Heart right ventricle (tissue), 16 donors: ENCODE measurements around the gene NEDD4L. TPM values are rescaled to one million over a fixed set of nuclear protein-coding genes. Genes with fewer than 3 reads are reported as not detected.

Experiments used
- ATAC-seq, 8 donors: fragments of 200-7000 bp; cut with Tn5 transposase; one replicate each; pipeline ENCODE4 v1.9.1; 2020; ENCODE audit warnings: mild to moderate bottlenecking in 8 of 8, moderate library complexity in 8 of 8, moderate number of reproducible peaks in 1 of 8
- DNase-seq, 2 donors: peaks; one replicate each; pipeline ENCODE4 v3.0.0-alpha.2; 2020
- H3K27ac ChIP-seq, 10 donors: fragments of 200-600 bp; sonication (generic) in 2 of 10; one replicate each; pipeline versions ENCODE4 v1.5.0 to v1.8.0; 2020 to 2022; ENCODE audit warnings: mild to moderate bottlenecking in 3 of 10
- H3K27me3 ChIP-seq, 7 donors: fragments of 200-600 bp; one replicate each; pipeline ENCODE4 v1.8.0; 2021 to 2022; ENCODE audit warnings: mild to moderate bottlenecking in 2 of 7
- H3K36me3 ChIP-seq, 9 donors: fragments of 200-600 bp; sonication (generic) in 1 of 9; one replicate each; pipeline versions ENCODE4 v1.5.0 to v1.8.0; 2020 to 2022; ENCODE audit warnings: mild to moderate bottlenecking in 2 of 9
- H3K4me1 ChIP-seq, 9 donors: fragments of 200-600 bp; sonication (generic) in 1 of 9; one replicate each; pipeline versions ENCODE4 v1.5.0 to v1.8.0; 2020 to 2022; ENCODE audit warnings: mild to moderate bottlenecking in 4 of 9
- H3K4me3 ChIP-seq, 10 donors: fragments of 200-600 bp; sonication (generic) in 2 of 10; one replicate each; pipeline versions ENCODE4 v1.5.0 to v1.8.0; 2020 to 2022; ENCODE audit warnings: mild to moderate bottlenecking in 7 of 10, moderate library complexity in 2 of 10
- H3K9me3 ChIP-seq, 11 donors: fragments of 200-600 bp in 10 of 11; sonication (generic) in 2 of 11; one replicate each; pipeline versions ENCODE4 v1.5.0 to v1.8.0; 2013 to 2022; ENCODE audit warnings: mild to moderate bottlenecking in 2 of 11, control low read depth in 1 of 11, moderate library complexity in 1 of 11
- CTCF ChIP-seq, 9 donors: fragments of 200-600 bp; sonication (generic) in 2 of 9; IDR thresholded peaks; one replicate each; pipeline versions ENCODE4 v1.5.0 to v1.8.0; 2021 to 2022; ENCODE audit warnings: antibody characterized with exemption in 9 of 9, mild to moderate bottlenecking in 5 of 9, moderate library complexity in 1 of 9
- WGBS, 2 donors: extraction: QIAGEN DNeasy Blood & Tissue Kit; methylation state at CpG; one replicate each; pipeline ENCODE4 v1.1.7; 2013; ENCODE audit warnings: inconsistent platforms in 1 of 2; 5-methylcytosine and 5-hydroxymethylcytosine counted together
- intact Hi-C, 10 donors: fragments of 100-400 bp; cut with DNase I; formaldehyde crosslinking; loops; one replicate each; pipeline versions ENCODE4 v1.11.1 to v1.14.2; 2022
- polyA plus RNA-seq, 2 donors: library from polyadenylated mRNA; stranded (reverse); fragments of 200-250 nt; gene quantifications; one replicate each; pipeline ENCODE4 v1.2.3, GENCODE V29; 2013
- total RNA-seq, 10 donors: library from RNA; stranded (reverse); fragmentation: NEBNext Ultra II Directional in 3 of 10; extraction: Animal tissue kit (Norgen Biotek cat#: 25700) in 3 of 10; gene quantifications; one replicate each; pipeline versions ENCODE4 v1.2.1 to v1.2.4, GENCODE V29; 2021 to 2023
- donor health status: Arrhythmogenic right ventricular cardiomyopathy.
- donor health status: ischemic (EF 13 %, LVEDD 7.1; RV severe dilation, severe dysfunction).
- donor health status: healthy with polysubstance abuse.
- donor health status: DM: no; HTN: yes; CAD: no.
- donor health status: DM: no; HTN: no; CAD: no.
- donor health status: ischemic (EF 25% LVEDD 6.9; RV normal size, moderate dysfunction).
- donor health status: ischemic (EF 25% LVEDD 5.7; RV mildly dilated, moderate dysfunction).
- donor health status: healthy.
- donor health status: DM: yes; HTN: yes; CAD: no.
- donor health status: Ischemic cardiomyopathy.
- donor health status: ischemic (EF 35%, LVEDD 5.7; RV mildly dilated, moderate dysfunction).
- donor health status: nonischemic (EF 11% LVEDD 7.7; RV severe dilation, severe dysfunction).
- donor health status: DM: yes; HTN: yes; CAD: no.
- donor health status: PGD.
- donor health status: ischemic (EF 29% LVEDD 5.4; RV normal size, mild dysfunction).
- donor health status: nonischemic (EF 23%, LVEDD 6.1; RV moderate dilation, normal function).

NEDD4L gene
- total and polyA plus RNA-seq, 12 donors, result 9.6 to 67.1 (median 49.4) TPM

GRCh38 chr18:58367425-58368140 lies 323.6 kb downstream of the NEDD4L start:
- WGBS, 2 donors, result 95 to 97% methylated on average over 9 of the region's 9 CpGs

GRCh38 chr18:58369616-58370015 lies 325.6 kb downstream of the NEDD4L start:
- DNase-seq (no peak), ATAC-seq (peak in 1 of 8 donors; percentile 48)
- H3K27me3 ChIP-seq, result no peaks in the 10 kb centered on the region
- no peak overlapping the region for H3K27ac ChIP-seq
- no peak overlapping the region for H3K4me3 ChIP-seq
- H3K4me1 ChIP-seq, result no peaks in the 10 kb centered on the region
- intact Hi-C loops, result no loop called here
- H3K36me3 ChIP-seq, result peaks cover 0 to 97% (median 11%) of the 10 kb centered on the region in 9 donors
- no peak for TF ChIP-seq CTCF (IDR thresholded peaks at IDR 0.05)
- WGBS, 2 donors, result 97 to 99% methylated on average over 8 to 10 of the region's 10 CpGs
- no peaks in the 10 kb centered on the region for H3K9me3 ChIP-seq

More at GRCh38 chr18:58367425-58368140, 323.6 kb downstream of the NEDD4L start:
- no peak for TF ChIP-seq CTCF (IDR thresholded peaks at IDR 0.05)
- Histone ChIP-seq H3K36me3 (peaks cover 0 to 89% (median 11%) of the 10 kb centered on the region in 9 donors), H3K27me3 (no peaks in the 10 kb centered on the region), H3K4me1 (peaks cover 0 to 4% (median 0%) of the 10 kb centered on the region in 9 donors), H3K4me3 (no peak overlapping the region), H3K27ac (no peak overlapping the region), H3K9me3 (no peaks in the 10 kb centered on the region)
- no peak for DNase-seq
- intact Hi-C loops, result no loop called here
- ATAC-seq, result no peak

- WGBS, 2 donors, result 95 to 96% methylated on average over 10 of the region's 10 CpGs
- DNase-seq, result no peak
- no peak for TF ChIP-seq CTCF (IDR thresholded peaks at IDR 0.05)
- H3K4me3 ChIP-seq, result no peak overlapping the region
- H3K4me1 ChIP-seq, result no peaks in the 10 kb centered on the region
- peak in 1 of 8 donors; percentile 29 for ATAC-seq
- peaks cover 0 to 97% (median 10%) of the 10 kb centered on the region in 9 donors for H3K36me3 ChIP-seq
- no peaks in the 10 kb centered on the region for H3K9me3 ChIP-seq
- no peak overlapping the region for H3K27ac ChIP-seq
- no peaks in the 10 kb centered on the region for H3K27me3 ChIP-seq
- intact Hi-C loops, result no loop called here
These were observed 326.1 kb downstream of the NEDD4L start for GRCh38 chr18:58370038-58370580.

DNA sequence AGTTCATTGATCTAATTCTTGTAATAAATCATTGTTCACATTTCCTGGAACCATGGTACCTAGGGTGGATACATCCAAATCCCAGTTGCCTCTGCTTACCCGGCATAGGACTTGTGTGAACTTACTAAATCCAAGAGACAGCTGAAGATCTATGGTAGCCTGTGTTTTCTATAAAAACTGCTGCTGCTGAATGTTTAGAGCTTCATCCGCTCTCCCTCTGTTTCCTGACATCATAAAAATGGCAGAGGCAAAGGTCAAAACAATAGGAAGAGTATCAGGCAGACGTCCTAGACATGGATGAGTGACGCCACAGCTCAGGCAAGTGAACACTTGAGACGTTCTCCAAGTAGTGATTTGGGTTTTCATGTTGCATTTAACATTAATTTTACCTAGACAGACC lies 326.6 kb downstream of the NEDD4L start:
- ATAC-seq (no peak), DNase-seq (no peak)

More for the DNA sequence above, 326.6 kb downstream of the NEDD4L start:
- Histone ChIP-seq H3K36me3 (peaks cover 0 to 96% (median 13%) of the 10 kb centered on the region in 9 donors), H3K9me3 (no peaks in the 10 kb centered on the region), H3K27me3 (no peaks in the 10 kb centered on the region), H3K4me3 (no peak overlapping the region), H3K27ac (no peak overlapping the region), H3K4me1 (no peaks in the 10 kb centered on the region)
- 77 to 83% methylated on average over 5 of the region's 5 CpGs for WGBS, 2 donors
- TF ChIP-seq CTCF (IDR thresholded peaks at IDR 0.05), result no peak
- intact Hi-C loops, result no loop called here
